ENCODE data around the gene C1orf74.
"Not testable (repeated sequence)": the region's sequence is repeated elsewhere in the genome, so short reads cannot be mapped to it uniquely, and the experiment has no call there.

Gene C1orf74

GRCh38 chr1:209802117-209802779, 17.9 kb upstream of the C1orf74 start:
- Histone ChIP-seq H3K79me1 (replicated peaks; ENCODE audit: low read length, poor library complexity, severe bottlenecking) (no peaks in the 10 kb centered on the region), H3K14ac (ENCODE audit: low read length in 2 of 2) (no peak overlapping the region), H3K23ac (ENCODE audit: low read length in 2 of 2) (no peak overlapping the region), H3K9ac (ENCODE audit: low read length) (no peak overlapping the region), H3K18ac (ENCODE audit: low read depth in 1 of 2, low read length in 2 of 2) (no peak overlapping the region), H3K4me3 (ENCODE audit: insufficient read depth in 1 of 2, low read depth in 1 of 2, low read length in 2 of 2) (no peak overlapping the region), H2BK5ac (ENCODE audit: low read depth, low read length, poor library complexity, severe bottlenecking) (no peak overlapping the region), H2AFZ (ENCODE audit: low read depth, low read length) (no peak overlapping the region), H3K4ac (ENCODE audit: low read depth in 1 of 2, low read length in 2 of 2) (no peak overlapping the region), H2BK12ac (ENCODE audit: low read length in 2 of 2) (no peak overlapping the region), H4K8ac (ENCODE audit: low read length) (no peak overlapping the region), H2AK5ac (ENCODE audit: low read length, severe bottlenecking) (no peak overlapping the region), H2BK120ac (ENCODE audit: low read depth, low read length) (no peak overlapping the region), H2BK15ac (ENCODE audit: low read depth, poor library complexity, severe bottlenecking) (no peak overlapping the region), H3K4me2 (ENCODE audit: low read length, poor library complexity, severe bottlenecking) (no peak overlapping the region), H4K91ac (ENCODE audit: low read length) (no peak overlapping the region), H3K27me3 (ENCODE audit: control insufficient read depth in 1 of 2, insufficient read depth in 1 of 2, low read length in 2 of 2) (peaks cover 0 to 12% of the 10 kb centered on the region in 2 experiments), H3K36me3 (ENCODE audit: control insufficient read depth in 1 of 2, insufficient read depth in 2 of 2, low read depth in 1 of 2, low read length in 2 of 2) (no peaks in the 10 kb centered on the region), H3K9me3 (ENCODE audit: control insufficient read depth, low read length) (no peaks in the 10 kb centered on the region), H3K27ac (ENCODE audit: low read length, poor library complexity, severe bottlenecking) (no peak overlapping the region), H3K4me1 (ENCODE audit: control insufficient read depth, insufficient read depth, low read depth, low read length) (peaks cover 10% of the 10 kb centered on the region)
- 100% methylated on average over 3 of the region's 4 CpGs for WGBS
- DNase-seq, result no peak

- peaks cover 0 to 12% of the 10 kb centered on the region in 2 experiments for H3K27me3 ChIP-seq (ENCODE audit: control insufficient read depth in 1 of 2, insufficient read depth in 1 of 2, low read length in 2 of 2)
- H2AK5ac ChIP-seq (ENCODE audit: low read length, severe bottlenecking), result no peak overlapping the region
- H3K18ac ChIP-seq (ENCODE audit: low read depth in 1 of 2, low read length in 2 of 2), result no peak overlapping the region
- H3K4me3 ChIP-seq (ENCODE audit: insufficient read depth in 1 of 2, low read depth in 1 of 2, low read length in 2 of 2), result no peak overlapping the region
- no peak overlapping the region for H3K27ac ChIP-seq (ENCODE audit: low read length, poor library complexity, severe bottlenecking)
- no peak for DNase-seq
- no peaks in the 10 kb centered on the region for H3K36me3 ChIP-seq (ENCODE audit: control insufficient read depth in 1 of 2, insufficient read depth in 2 of 2, low read depth in 1 of 2, low read length in 2 of 2)
- no peak overlapping the region for H2BK120ac ChIP-seq (ENCODE audit: low read depth, low read length)
- no peak overlapping the region for H2BK15ac ChIP-seq (ENCODE audit: low read depth, poor library complexity, severe bottlenecking)
- H3K9ac ChIP-seq (ENCODE audit: low read length), result no peak overlapping the region
- no peak overlapping the region for H3K4ac ChIP-seq (ENCODE audit: low read depth in 1 of 2, low read length in 2 of 2)
- no peak overlapping the region for H2BK12ac ChIP-seq (ENCODE audit: low read length in 2 of 2)
- H3K4me1 ChIP-seq (ENCODE audit: control insufficient read depth, insufficient read depth, low read depth, low read length), result peaks cover 10% of the 10 kb centered on the region
- H4K91ac ChIP-seq (ENCODE audit: low read length), result no peak overlapping the region
- H4K8ac ChIP-seq (ENCODE audit: low read length), result no peak overlapping the region
- 67% methylated on average over 2 of the region's 5 CpGs for WGBS
- no peak overlapping the region for H2BK5ac ChIP-seq (ENCODE audit: low read depth, low read length, poor library complexity, severe bottlenecking)
- no peaks in the 10 kb centered on the region for H3K79me1 ChIP-seq (replicated peaks; ENCODE audit: low read length, poor library complexity, severe bottlenecking)
- no peak overlapping the region for H3K4me2 ChIP-seq (ENCODE audit: low read length, poor library complexity, severe bottlenecking)
- H3K14ac ChIP-seq (ENCODE audit: low read length in 2 of 2), result no peak overlapping the region
- H3K23ac ChIP-seq (ENCODE audit: low read length in 2 of 2), result no peak overlapping the region
- H2AFZ ChIP-seq (ENCODE audit: low read depth, low read length), result no peak overlapping the region
- H3K9me3 ChIP-seq (ENCODE audit: control insufficient read depth, low read length), result no peaks in the 10 kb centered on the region
Observed at GRCh38 chr1:209800984-209801834, 16.9 kb upstream of the C1orf74 start.

- Histone ChIP-seq H3K4me3 (ENCODE audit: insufficient read depth in 1 of 2, low read depth in 1 of 2, low read length in 2 of 2) (no peak overlapping the region), H2BK15ac (ENCODE audit: low read depth, poor library complexity, severe bottlenecking) (no peak overlapping the region), H3K9me3 (ENCODE audit: control insufficient read depth, low read length) (no peaks in the 10 kb centered on the region), H2BK12ac (ENCODE audit: low read length in 2 of 2) (no peak overlapping the region), H2AK5ac (ENCODE audit: low read length, severe bottlenecking) (no peak overlapping the region), H3K14ac (ENCODE audit: low read length in 2 of 2) (no peak overlapping the region), H3K4ac (ENCODE audit: low read depth in 1 of 2, low read length in 2 of 2) (no peak overlapping the region), H4K91ac (ENCODE audit: low read length) (no peak overlapping the region), H2BK5ac (ENCODE audit: low read depth, low read length, poor library complexity, severe bottlenecking) (no peak overlapping the region), H3K18ac (ENCODE audit: low read depth in 1 of 2, low read length in 2 of 2) (no peak overlapping the region), H4K8ac (ENCODE audit: low read length) (no peak overlapping the region), H3K4me2 (ENCODE audit: low read length, poor library complexity, severe bottlenecking) (no peak overlapping the region), H3K23ac (ENCODE audit: low read length in 2 of 2) (no peak overlapping the region), H3K27me3 (ENCODE audit: control insufficient read depth in 1 of 2, insufficient read depth in 1 of 2, low read length in 2 of 2) (peaks cover 0 to 17% of the 10 kb centered on the region in 2 experiments), H3K4me1 (ENCODE audit: control insufficient read depth, insufficient read depth, low read depth, low read length) (no peaks in the 10 kb centered on the region), H3K36me3 (ENCODE audit: control insufficient read depth in 1 of 2, insufficient read depth in 2 of 2, low read depth in 1 of 2, low read length in 2 of 2) (no peaks in the 10 kb centered on the region), H3K9ac (ENCODE audit: low read length) (no peak overlapping the region), H2AFZ (ENCODE audit: low read depth, low read length) (no peak overlapping the region), H3K27ac (ENCODE audit: low read length, poor library complexity, severe bottlenecking) (no peak overlapping the region), H3K79me1 (replicated peaks; ENCODE audit: low read length, poor library complexity, severe bottlenecking) (no peaks in the 10 kb centered on the region), H2BK120ac (ENCODE audit: low read depth, low read length) (no peak overlapping the region)
- WGBS, result 81% methylated on average over 9 of the region's 9 CpGs
- DNase-seq, result no peak
Observed at GRCh38 chr1:209797978-209798639, 13.8 kb upstream of the C1orf74 start.

- H3K4ac ChIP-seq (ENCODE audit: low read depth in 1 of 2, low read length in 2 of 2); H2BK120ac ChIP-seq (ENCODE audit: low read depth, low read length); H4K8ac ChIP-seq (ENCODE audit: low read length); H3K27ac ChIP-seq (ENCODE audit: low read length, poor library complexity, severe bottlenecking); H2AFZ ChIP-seq (ENCODE audit: low read depth, low read length); H3K79me1 ChIP-seq (replicated peaks; ENCODE audit: low read length, poor library complexity, severe bottlenecking); H3K9me3 ChIP-seq (ENCODE audit: control insufficient read depth, low read length); H2BK15ac ChIP-seq (ENCODE audit: low read depth, poor library complexity, severe bottlenecking); DNase-seq; H2AK5ac ChIP-seq (ENCODE audit: low read length, severe bottlenecking); H3K4me3 ChIP-seq (ENCODE audit: insufficient read depth in 1 of 2, low read depth in 1 of 2, low read length in 2 of 2); H2BK5ac ChIP-seq (ENCODE audit: low read depth, low read length, poor library complexity, severe bottlenecking); H3K4me1 ChIP-seq (ENCODE audit: control insufficient read depth, insufficient read depth, low read depth, low read length); H3K9ac ChIP-seq (ENCODE audit: low read length); H3K14ac ChIP-seq (ENCODE audit: low read length in 2 of 2); H2BK12ac ChIP-seq (ENCODE audit: low read length in 2 of 2); H3K23ac ChIP-seq (ENCODE audit: low read length in 2 of 2); H4K91ac ChIP-seq (ENCODE audit: low read length); H3K18ac ChIP-seq (ENCODE audit: low read depth in 1 of 2, low read length in 2 of 2); H3K4me2 ChIP-seq (ENCODE audit: low read length, poor library complexity, severe bottlenecking); H3K36me3 ChIP-seq (ENCODE audit: control insufficient read depth in 1 of 2, insufficient read depth in 2 of 2, low read depth in 1 of 2, low read length in 2 of 2): not testable (repeated sequence)
- WGBS, result 70% methylated on average over 2 of the region's 3 CpGs
- H3K27me3 ChIP-seq (ENCODE audit: control insufficient read depth in 1 of 2, insufficient read depth in 1 of 2, low read length in 2 of 2), result peaks cover 0 to 60% of the 10 kb centered on the region in 2 experiments
Observed at GRCh38 chr1:209793711-209794110, 9.4 kb upstream of the C1orf74 start.
